ENCODE results near the gene POLE. TPM values are rescaled to one million over a fixed set of nuclear protein-coding genes. Genes with fewer than 3 reads are reported as not detected.
A peak's percentile ranks its signal among the peaks of the same experiment; 100 is the strongest.
"Not testable (repeated sequence)": the region's sequence is repeated elsewhere in the genome, so short reads cannot be mapped to it uniquely, and the experiment has no call there.

POLE gene
- total and polyA plus RNA-seq, 9 of the 15 experiments (the other 6 are each of a cell fraction or from before 2014, with no cell fraction given), result 2.4 to 154 (median 49.6) TPM

GRCh38 chr12:132694888-132695287 lies 7.7 kb upstream of the POLE start:
- intact Hi-C loops (cut with micrococcal nuclease); H2AFZ ChIP-seq (ENCODE audit: low read depth, low read length); BruUV-seq (replicated peaks); in situ Hi-C loops (cut with MboI); H3K9ac ChIP-seq (ENCODE audit: insufficient read depth in 1 of 2, low read depth in 2 of 2, low read length in 2 of 2); H3K27me3 ChIP-seq (ENCODE audit: control insufficient read depth in 2 of 2, insufficient read depth in 2 of 2, low read length in 2 of 2); H3K27ac ChIP-seq (ENCODE audit: extremely low read depth, low read depth, low read length); CTCF ChIA-PET (ENCODE audit: low intra/inter-chr PET ratio); H3K9me1 ChIP-seq (ENCODE audit: control insufficient read depth, insufficient read depth, low read length); H4K20me1 ChIP-seq (replicated peaks; ENCODE audit: control insufficient read depth, insufficient read depth, low read length); H3K4me3 ChIP-seq; ATAC-seq; FAIRE-seq; H3K4me1 ChIP-seq (replicated peaks in 1 of 2; ENCODE audit: control insufficient read depth in 2 of 2, insufficient read depth in 2 of 2, low read length in 2 of 2); DNase-seq (ENCODE audit: extremely low read depth in 1 of 4, low spot score in 3 of 4); H3K9me3 ChIP-seq (replicated peaks; ENCODE audit: control insufficient read depth, insufficient read depth, low read depth, low read length); H3K79me2 ChIP-seq (ENCODE audit: control insufficient read depth, insufficient read depth, low read length); H3K4me2 ChIP-seq (ENCODE audit: insufficient read depth, low read length): not testable (repeated sequence)
- H3K36me3 ChIP-seq (ENCODE audit: control insufficient read depth, insufficient read depth, low read length), result peaks cover 64% of the 10 kb centered on the region
- POLR2A ChIA-PET, result interaction anchor here (0.7 to 1.5 kb wide), 3 partner anchors 9 to 47 kb away, joined by 3 to 4 read pairs (median 3); no protein-coding TSS in a partner anchor
- WGBS (ENCODE audit: insufficient coverage, low coverage, missing lambda C conversion rate), result 97% methylated on average over 3 of the region's 3 CpGs
- TF ChIP-seq HMBOX1 (IDR thresholded peaks at IDR 0.05), result peak; percentile 94

GRCh38 chr12:132692030-132692429 lies 4.9 kb upstream of the POLE start:
- H3K4me2 ChIP-seq (ENCODE audit: insufficient read depth, low read length); H3K9me1 ChIP-seq (ENCODE audit: control insufficient read depth, insufficient read depth, low read length); H3K9me3 ChIP-seq (replicated peaks; ENCODE audit: control insufficient read depth, insufficient read depth, low read depth, low read length); H2AFZ ChIP-seq (ENCODE audit: low read depth, low read length); BruUV-seq (replicated peaks); H4K20me1 ChIP-seq (replicated peaks; ENCODE audit: control insufficient read depth, insufficient read depth, low read length); H3K27ac ChIP-seq (ENCODE audit: extremely low read depth, low read depth, low read length); CTCF ChIA-PET (ENCODE audit: low intra/inter-chr PET ratio); H3K9ac ChIP-seq (ENCODE audit: insufficient read depth in 1 of 2, low read depth in 2 of 2, low read length in 2 of 2); ATAC-seq; FAIRE-seq; intact Hi-C loops (cut with micrococcal nuclease); H3K27me3 ChIP-seq (ENCODE audit: control insufficient read depth in 2 of 2, insufficient read depth in 2 of 2, low read length in 2 of 2); H3K4me3 ChIP-seq; DNase-seq (ENCODE audit: extremely low read depth in 1 of 4, low spot score in 3 of 4); in situ Hi-C loops (cut with MboI): not testable (repeated sequence)
- 97% methylated on average over 2 of the region's 3 CpGs for WGBS (ENCODE audit: insufficient coverage, low coverage, missing lambda C conversion rate)
- peaks cover 7 to 15% of the 10 kb centered on the region in 2 experiments; a peak in 3 of 5 replicates for H3K4me1 ChIP-seq (replicated peaks in 1 of 2; ENCODE audit: control insufficient read depth in 2 of 2, insufficient read depth in 2 of 2, low read length in 2 of 2)
- H3K79me2 ChIP-seq (ENCODE audit: control insufficient read depth, insufficient read depth, low read length), result peaks cover 23% of the 10 kb centered on the region
- POLR2A ChIA-PET, result interaction anchor here (0.8 to 1.3 kb wide), 2 partner anchors 8 to 13 kb away, joined by 3 read pairs; no protein-coding TSS in a partner anchor
- H3K36me3 ChIP-seq (ENCODE audit: control insufficient read depth, insufficient read depth, low read length), result peaks cover 47% of the 10 kb centered on the region
- peak; percentile 97 for TF ChIP-seq HMBOX1 (IDR thresholded peaks at IDR 0.05)
